Body of pancreas (tissue), 4 donors: Measurements from ENCODE around the gene IQGAP2.

Source experiments
- CTCF ChIP-seq, 7 experiments: fragments of 450-650 bp in 4 of 7; fragments of 200-600 bp in 3 of 7; sonication (generic) in 3 of 7; IDR thresholded peaks; one replicate each; pipeline ENCODE4 v1.5.1; 2016 to 2019; ENCODE audit warnings: antibody characterized with exemption in 7 of 7
- POLR2A ChIP-seq, 3 donors: fragments of 450-650 bp; IDR thresholded peaks; one replicate each; pipeline ENCODE4 v1.6.1; 2016; ENCODE audit warnings: antibody characterized with exemption in 3 of 3, mild to moderate bottlenecking in 2 of 3

GRCh38 chr5:76356887-76357286, 46.2 kb upstream of the IQGAP2 start:
- TF ChIP-seq CTCF (IDR thresholded peaks at IDR 0.05) (no peak), POLR2A (IDR thresholded peaks at IDR 0.05) (no peak)
